Mesenteric fat pad (tissue), 1 donor: Measurements from ENCODE around the gene TMEM116. TPM values are rescaled to one million over a fixed set of nuclear protein-coding genes. Genes with fewer than 3 reads are reported as not detected.

ENCODE experiments used
- DNase-seq: peaks from one replicate; pipeline ENCODE4 v3.0.0-alpha.2; 2020; ENCODE audit warnings: low spot score
- microRNA-seq: library from miRNA; unstranded; fragments of <30 nt; microRNA quantifications from one replicate; pipeline ENCODE4 v1.2.0, GENCODE V29; 2020; ENCODE audit warnings: borderline number of aligned reads
- total RNA-seq: library from RNA; stranded (reverse); fragmentation: NEBNext Ultra II Directional; extraction: Animal tissue kit (Norgen Biotek cat#: 25700); gene quantifications from one replicate; pipeline ENCODE4 v1.2.1, GENCODE V29; 2021
- donor health status: DM: yes; HTN: yes; CAD: no.

Gene TMEM116
- total RNA-seq, 1 donor from 2014 or later, result 6.0 TPM

DNA sequence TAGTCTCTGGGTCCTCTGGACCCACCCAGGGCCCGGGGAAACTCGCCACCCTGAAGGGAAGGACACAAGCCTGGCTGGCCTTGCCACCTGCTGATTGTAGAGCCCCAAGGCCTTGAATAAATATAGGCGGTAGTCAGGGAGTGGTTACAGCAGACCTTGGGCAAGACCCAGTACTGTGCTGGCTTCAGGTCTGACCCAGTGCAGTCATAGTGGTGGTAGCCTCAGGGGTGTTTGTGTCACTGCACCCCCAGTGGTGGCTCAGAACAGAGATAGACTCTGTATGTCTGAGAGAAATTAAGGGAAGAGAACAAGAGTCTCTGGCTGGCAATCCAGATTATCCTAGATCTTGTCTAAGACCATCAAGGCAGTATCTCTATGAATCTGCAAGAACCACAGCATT is 107.5 kb downstream of the TMEM116 start:
- no peak for DNase-seq

DNA sequence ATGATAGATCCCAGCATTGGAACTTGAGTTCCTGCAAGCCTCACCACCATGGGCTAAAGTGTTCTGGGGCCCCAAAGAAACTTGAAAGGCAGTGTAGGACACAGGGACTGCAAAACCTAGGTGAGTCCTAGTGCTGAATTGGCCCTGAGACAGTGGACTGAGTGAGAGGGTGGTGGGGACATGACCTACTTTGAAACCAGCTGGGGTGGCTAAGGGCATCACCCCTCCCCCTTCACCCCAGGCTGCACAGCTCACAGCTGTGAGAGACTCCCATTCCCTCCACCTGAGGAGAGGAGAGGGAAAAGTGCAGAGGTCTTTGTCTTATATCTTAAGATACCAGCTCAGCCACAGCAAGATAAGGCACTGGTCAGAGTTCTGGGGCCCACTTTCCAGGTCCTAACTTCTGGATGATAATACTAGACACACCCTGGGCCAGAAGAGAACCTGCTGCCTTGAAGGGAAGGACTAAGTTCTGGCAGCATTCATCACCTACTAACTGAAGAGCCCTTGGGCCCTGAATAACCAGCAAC is 108.5 kb downstream of the TMEM116 start:
- DNase-seq, result no peak

DNA sequence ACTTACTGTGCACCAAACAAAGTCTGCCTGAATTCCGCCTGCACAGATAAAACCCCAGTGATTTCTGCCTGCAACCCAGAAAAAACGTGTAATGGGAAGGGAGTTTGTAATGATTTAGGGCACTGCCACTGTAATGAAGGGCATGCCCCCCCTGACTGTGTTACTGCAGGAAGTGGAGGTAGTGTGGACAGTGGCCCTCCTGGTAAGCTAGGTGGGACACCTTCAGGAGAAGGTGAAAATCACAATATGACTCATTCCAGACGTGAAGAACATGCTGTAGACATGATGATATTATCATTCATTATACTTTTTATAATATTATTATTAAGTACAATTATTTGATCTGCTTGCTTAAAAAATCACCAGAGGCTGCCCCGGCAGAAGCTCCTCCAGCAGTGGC is 111.8 kb downstream of the TMEM116 start:
- DNase-seq, result no peak

DNA sequence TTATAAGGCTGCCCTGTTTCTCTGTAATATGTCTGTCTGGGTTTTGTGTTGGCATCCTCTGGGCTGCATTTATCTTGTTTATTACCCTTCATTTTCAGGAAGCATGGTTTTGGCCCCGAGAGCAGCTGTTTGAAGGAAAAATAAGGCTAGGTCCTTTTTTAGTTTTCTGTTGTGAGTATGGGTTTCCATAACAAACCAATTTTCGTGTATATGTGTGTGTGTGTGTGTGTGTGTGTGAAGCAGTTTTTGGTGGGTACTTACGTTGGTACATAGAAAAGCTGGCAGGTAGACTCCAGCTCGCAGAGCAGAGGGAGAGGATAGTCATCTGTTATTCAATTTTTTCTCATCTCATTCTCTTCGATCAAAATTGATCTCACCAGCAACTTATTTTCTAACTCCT is 118.4 kb downstream of the TMEM116 start:
- DNase-seq, result no peak

DNA sequence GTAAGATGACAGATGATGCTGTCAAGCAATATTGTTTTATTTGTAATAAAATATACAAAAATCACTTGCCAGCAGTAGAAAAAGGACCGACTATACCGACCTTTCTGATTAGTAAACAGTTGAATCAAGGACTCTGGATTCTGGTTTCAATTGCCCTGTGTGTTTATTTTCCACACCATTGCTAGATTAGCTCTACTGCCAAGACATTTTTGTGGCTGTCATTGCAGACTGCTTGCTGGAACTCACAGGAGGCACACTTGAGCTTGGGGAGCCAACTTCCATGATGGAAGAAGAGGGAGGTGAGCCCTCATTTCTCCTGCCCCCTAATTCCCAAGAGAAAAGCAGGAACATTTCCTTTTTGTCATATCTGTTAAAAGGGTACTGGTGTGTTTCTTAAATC is 119.7 kb downstream of the TMEM116 start:
- no peak for DNase-seq

DNA sequence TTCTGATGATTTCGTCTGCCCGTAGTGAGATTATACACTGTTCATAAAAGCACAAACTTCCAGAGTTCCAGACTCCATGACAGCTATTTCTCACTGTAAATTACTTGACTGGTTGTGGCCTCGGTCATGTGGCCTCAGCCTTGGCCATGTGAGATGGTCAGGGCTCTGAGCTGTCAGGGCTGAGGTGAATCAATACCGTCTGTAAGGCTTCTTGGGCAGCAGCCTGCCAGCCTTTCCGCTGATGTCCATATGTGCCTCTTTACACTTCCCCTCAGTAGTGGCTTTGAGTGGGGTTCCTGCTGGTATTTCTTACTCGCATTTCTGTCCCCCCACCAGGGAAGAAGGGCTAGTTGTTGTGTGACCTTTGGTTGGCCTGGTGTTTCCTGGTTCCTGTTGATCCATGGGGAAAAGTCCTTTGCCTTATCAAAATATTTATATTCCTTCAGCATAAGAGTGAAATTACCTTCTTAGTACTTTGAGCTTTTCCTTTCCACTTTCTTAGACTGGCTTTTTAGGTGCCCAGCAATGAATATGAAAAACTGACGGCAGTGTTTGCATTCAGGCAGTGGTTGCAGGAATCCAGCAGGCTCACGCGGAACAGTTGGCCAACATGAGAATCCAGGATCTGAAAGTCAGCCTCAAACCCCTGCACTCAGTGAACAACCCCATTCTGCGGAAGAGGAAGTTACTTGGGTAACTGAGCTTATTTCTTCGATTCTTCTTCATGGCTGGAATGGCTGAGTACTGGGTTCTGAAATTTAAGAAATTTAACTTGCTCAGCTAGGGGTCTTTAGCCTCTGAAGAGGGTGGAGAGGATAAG is 124.8 kb downstream of the TMEM116 start:
- DNase-seq, result no peak

DNA sequence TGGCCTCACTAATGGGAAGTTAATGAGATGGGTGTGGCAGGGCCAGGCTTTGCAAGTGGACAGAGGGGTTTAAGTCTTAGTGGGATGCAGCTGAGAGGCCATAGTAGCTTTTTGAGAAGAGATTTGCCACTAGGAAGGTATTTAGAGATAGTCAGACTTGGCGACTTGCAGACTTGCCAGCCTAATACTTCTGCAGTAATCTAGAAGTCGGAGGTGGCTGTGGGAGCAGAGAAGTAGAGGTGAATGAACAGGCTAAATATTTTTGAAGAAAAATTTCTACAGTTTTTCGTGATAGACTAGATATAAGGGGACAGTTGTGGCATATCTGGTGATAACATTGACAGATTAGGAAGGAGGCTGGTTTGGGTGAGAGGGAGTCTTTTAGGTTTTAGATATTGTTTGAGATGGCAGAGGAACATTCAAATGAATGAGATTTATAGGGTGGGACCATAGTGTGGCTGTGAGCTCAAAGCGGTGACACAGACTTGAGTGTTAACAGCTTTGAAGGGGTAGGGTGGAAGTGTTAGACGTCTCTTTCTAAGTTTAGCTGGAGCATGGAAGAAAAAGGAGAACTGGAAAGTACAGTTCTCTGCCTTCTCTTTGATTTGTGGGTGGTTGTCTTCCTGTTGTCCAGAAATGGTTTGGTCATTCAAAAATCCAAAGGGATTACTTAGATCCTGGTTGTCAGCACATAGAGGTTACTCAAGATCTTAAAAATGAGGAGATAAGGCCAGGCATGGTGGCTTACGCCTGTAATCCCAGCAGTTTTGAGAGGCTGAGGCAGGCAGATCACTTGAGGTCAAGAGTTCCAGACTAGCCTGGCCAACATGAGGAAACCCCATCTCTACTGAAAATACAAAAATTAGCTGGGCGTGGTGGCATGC is 126.1 kb downstream of the TMEM116 start:
- no peak for DNase-seq

DNA sequence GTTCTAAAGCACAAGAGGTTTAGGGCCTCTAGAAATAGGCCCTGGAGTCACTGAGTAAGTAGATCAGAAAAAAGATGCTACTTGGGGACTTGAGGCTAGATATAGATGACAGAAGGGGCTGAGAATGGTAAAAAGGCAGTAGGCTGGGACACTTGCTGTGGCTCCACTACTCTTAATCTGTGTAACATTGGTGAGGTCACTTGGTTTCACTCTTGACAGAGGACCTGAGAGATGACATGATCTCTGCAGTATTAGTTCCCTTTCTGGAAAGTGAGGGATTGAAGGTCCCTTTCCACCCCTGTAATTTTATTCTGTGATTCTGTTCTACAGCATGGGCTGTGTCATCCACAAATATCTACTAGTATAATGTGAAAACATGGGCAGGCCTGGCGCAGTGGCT is 131.2 kb downstream of the TMEM116 start:
- DNase-seq, result no peak

Small RNA genes within 50 kb of the gene (microRNA-seq; reads per million reads assigned to microRNA genes)
- gene MIR3657, result not detected

Other genes starting within 250 kb of the TMEM116 start
- gene ALDH2, start 246.2 kb downstream of the TMEM116 start, total RNA-seq, result 436 TPM
- 43.5 TPM for gene MAPKAPK5, start 170.9 kb downstream of the TMEM116 start, total RNA-seq
- gene ERP29, start 261 bp upstream of the TMEM116 start, total RNA-seq, result 41.8 TPM
- 31.6 TPM for gene NAA25, start 95.6 kb upstream of the TMEM116 start, total RNA-seq
- 17.4 TPM for gene TRAFD1, start 112.4 kb upstream of the TMEM116 start, total RNA-seq